Neuronal stem cell (in vitro differentiated cells): Measurements from ENCODE around the gene DEAF1. TPM values are rescaled to one million over a fixed set of nuclear protein-coding genes. Genes with fewer than 3 reads are reported as not detected.
"Not testable (repeated sequence)": the region's sequence is repeated elsewhere in the genome, so short reads cannot be mapped to it uniquely, and the experiment has no call there.

ENCODE experiments used
- DNase-seq: peaks from one replicate; pipeline ENCODE4 v3.0.0-alpha.2; 2013; ENCODE audit warnings: low spot score
- H2AFZ ChIP-seq: one replicate; pipeline ENCODE4 v1.6.1; 2013; ENCODE audit warnings: mild to moderate bottlenecking, low read length, inconsistent platforms
- H2AK5ac ChIP-seq: 2 replicates; pipeline ENCODE4 v1.6.1; 2013; ENCODE audit warnings: low read depth, mild to moderate bottlenecking, inconsistent platforms, low read length, moderate library complexity, mixed read lengths
- H2BK120ac ChIP-seq: 2 replicates; pipeline ENCODE4 v1.6.1; 2013; ENCODE audit warnings: low read depth, mild to moderate bottlenecking, inconsistent platforms, low read length, moderate library complexity, mixed read lengths
- H2BK12ac ChIP-seq: one replicate; pipeline ENCODE4 v1.6.1; 2013; ENCODE audit warnings: low read length, inconsistent platforms
- H2BK15ac ChIP-seq: 2 replicates; pipeline ENCODE4 v1.6.1; 2013; ENCODE audit warnings: mild to moderate bottlenecking, low read length, inconsistent platforms, mixed read lengths
- H2BK5ac ChIP-seq: one replicate; pipeline ENCODE4 v1.6.1; 2013; ENCODE audit warnings: inconsistent platforms, mild to moderate bottlenecking, low read length, moderate library complexity
- H3K14ac ChIP-seq: one replicate; pipeline ENCODE4 v1.6.1; 2013; ENCODE audit warnings: low read length, inconsistent platforms
- H3K18ac ChIP-seq: 2 replicates; pipeline ENCODE4 v1.6.1; 2013; ENCODE audit warnings: low read length, inconsistent platforms
- H3K23ac ChIP-seq: 2 replicates; pipeline ENCODE4 v1.6.1; 2013; ENCODE audit warnings: low read depth, mild to moderate bottlenecking, mixed read lengths, low read length, inconsistent platforms; ENCODE audit not compliant: poor library complexity
- H3K27ac ChIP-seq: replicated peaks from 3 replicates; pipeline ENCODE4 v1.5.1; 2013; ENCODE audit warnings: low read length, inconsistent platforms
- H3K27me3 ChIP-seq, 3 experiments: 2 replicates each; pipeline ENCODE4 v1.6.1; 2013; ENCODE audit warnings: low read length in 3 of 3, mild to moderate bottlenecking in 2 of 3, inconsistent platforms in 1 of 3, low read depth in 1 of 3, mixed read lengths in 1 of 3, moderate library complexity in 1 of 3; ENCODE audit not compliant: control insufficient read depth in 3 of 3, insufficient read depth in 3 of 3
- H3K36me3 ChIP-seq, 2 donors: replicated peaks in 1 of 2; 2 replicates each; pipeline ENCODE4 v1.6.1; 2013; ENCODE audit warnings: low read length in 2 of 2; ENCODE audit not compliant: control insufficient read depth in 2 of 2, insufficient read depth in 2 of 2
- H3K4ac ChIP-seq: 2 replicates; pipeline ENCODE4 v1.6.1; 2013; ENCODE audit warnings: inconsistent platforms, mild to moderate bottlenecking, low read length, moderate library complexity
- H3K4me1 ChIP-seq, 2 donors: 1 replicate in 1 of 2; 2 replicates in 1 of 2; pipeline ENCODE4 v1.6.1; 2013; ENCODE audit warnings: low read length in 2 of 2, low read depth in 1 of 2; ENCODE audit not compliant: control insufficient read depth in 2 of 2, insufficient read depth in 1 of 2
- H3K4me2 ChIP-seq: one replicate; pipeline ENCODE4 v1.6.1; 2013; ENCODE audit warnings: mild to moderate bottlenecking, low read length, inconsistent platforms; ENCODE audit not compliant: insufficient read depth, poor library complexity, severe bottlenecking
- H3K4me3 ChIP-seq, 2 donors: 2 replicates each; pipeline ENCODE4 v1.5.1; 2013; ENCODE audit warnings: low read length in 2 of 2, mild to moderate bottlenecking in 2 of 2, inconsistent platforms in 1 of 2, moderate library complexity in 1 of 2
- H3K79me1 ChIP-seq: one replicate; pipeline ENCODE4 v1.6.1; 2013; ENCODE audit warnings: low read depth, mild to moderate bottlenecking, inconsistent platforms, low read length, moderate library complexity
- H3K9ac ChIP-seq: one replicate; pipeline ENCODE4 v1.6.1; 2013; ENCODE audit warnings: mild to moderate bottlenecking, low read depth, low read length, inconsistent platforms; ENCODE audit not compliant: poor library complexity
- H3K9me3 ChIP-seq, 2 donors: replicated peaks in 1 of 2; 2 replicates each; pipeline versions ENCODE3 to v1.6.1; 2013; ENCODE audit warnings: low read length in 2 of 2, mild to moderate bottlenecking in 2 of 2, inconsistent platforms in 1 of 2, low read depth in 1 of 2, mixed read lengths in 1 of 2, moderate library complexity in 1 of 2; ENCODE audit not compliant: control insufficient read depth in 2 of 2, insufficient read depth in 1 of 2
- H4K8ac ChIP-seq: one replicate; pipeline ENCODE4 v1.6.1; 2013; ENCODE audit warnings: low read depth, mild to moderate bottlenecking, inconsistent platforms, low read length, moderate library complexity
- H4K91ac ChIP-seq: one replicate; pipeline ENCODE4 v1.6.1; 2013; ENCODE audit warnings: low read length, low read depth, mild to moderate bottlenecking, inconsistent platforms; ENCODE audit not compliant: poor library complexity
- WGBS, 2 donors: extraction: QIAGEN DNeasy Blood & Tissue Kit; methylation state at CpG; one replicate each; pipeline ENCODE4 v1.1.7; 2013; ENCODE audit warnings: missing lambda C conversion rate in 2 of 2, mixed read lengths in 1 of 2; ENCODE audit not compliant: insufficient read length in 2 of 2, insufficient replicate concordance in 1 of 2; ENCODE audit errors: extremely low coverage in 2 of 2; 5-methylcytosine and 5-hydroxymethylcytosine counted together
- polyA plus RNA-seq, 2 experiments: library from polyadenylated mRNA; stranded (reverse); fragments of 200-250 nt; gene quantifications; one replicate each; pipeline ENCODE4 v1.2.3, GENCODE V29; 2013

The DEAF1 gene
- 37.2 TPM for polyA plus RNA-seq (2013, experiment 1 of 2)
- 37.3 TPM for polyA plus RNA-seq (2013, experiment 2 of 2)

GRCh38 chr11:694563-695287, at the start of gene DEAF1:
TSS of gene DEAF1 (minus strand) at chr11:695222. CDS start at chr11:695047, 175 bp downstream.
- peak within 1 kb of the TSS; percentile 97 for H3K14ac ChIP-seq
- H2BK12ac ChIP-seq: peak within 1 kb of the TSS; percentile 73
- H3K79me1 ChIP-seq: peaks cover 16% of the 10 kb centered on the region
- H3K9me3 ChIP-seq: no peaks in the 10 kb centered on the region
- H2AK5ac ChIP-seq: peak within 1 kb of the TSS; percentile 97
- peaks cover 13 to 29% of the 10 kb centered on the region in 2 donors for H3K4me1 ChIP-seq
- H3K23ac ChIP-seq: peak within 1 kb of the TSS; percentile 94
- peak; percentile 99 for DNase-seq
- peak within 1 kb of the TSS; percentile 81 to 92 for H3K4me3 ChIP-seq
- no peak within 1 kb of the TSS for H2BK15ac ChIP-seq
- H4K8ac ChIP-seq: no peak within 1 kb of the TSS
- peak within 1 kb of the TSS; percentile 100 for H3K18ac ChIP-seq
- no CpG with 5 or more reads among the region's 103 CpGs for WGBS, 2 donors
- H3K4ac ChIP-seq: peak within 1 kb of the TSS; percentile 84
- H3K27ac ChIP-seq: peak within 1 kb of the TSS; percentile 99
- H3K9ac ChIP-seq: peak within 1 kb of the TSS; percentile 98
- peak within 1 kb of the TSS; percentile 12 for H4K91ac ChIP-seq
- H2AFZ ChIP-seq: peak within 1 kb of the TSS; percentile 93
- H3K4me2 ChIP-seq: peak within 1 kb of the TSS; percentile 71
- H3K27me3 ChIP-seq: no peaks in the 10 kb centered on the region
- H2BK120ac ChIP-seq: peak within 1 kb of the TSS; percentile 91
- H3K36me3 ChIP-seq: peaks cover 6 to 18% of the 10 kb centered on the region in 2 donors
- H2BK5ac ChIP-seq: peak within 1 kb of the TSS; percentile 100

- no peak overlapping the region for H3K27ac ChIP-seq
- no peak overlapping the region for H2BK12ac ChIP-seq
- peak overlapping the region; percentile 19 for H4K8ac ChIP-seq
- no peak overlapping the region for H2BK5ac ChIP-seq
- H3K4me1 ChIP-seq: peaks cover 4 to 5% of the 10 kb centered on the region in 2 donors
- no peak overlapping the region for H4K91ac ChIP-seq
- no peak overlapping the region for H2BK120ac ChIP-seq
- H3K23ac ChIP-seq: no peak overlapping the region
- H3K9me3 ChIP-seq: no peaks in the 10 kb centered on the region
- H3K79me1 ChIP-seq: peaks cover 2% of the 10 kb centered on the region
- H3K9ac ChIP-seq: no peak overlapping the region
- no peak overlapping the region for H3K18ac ChIP-seq
- no peaks in the 10 kb centered on the region for H3K36me3 ChIP-seq
- H3K27me3 ChIP-seq: no peaks in the 10 kb centered on the region
- whole genome bisulfite sequencing, 2 donors: no CpG with 5 or more reads among the region's 4 CpGs
- no peak overlapping the region for H3K4ac ChIP-seq
- DNase-seq: no peak
- peak overlapping the region; percentile 36 for H2AK5ac ChIP-seq
- H2BK15ac ChIP-seq: no peak overlapping the region
- no peak overlapping the region for H3K4me3 ChIP-seq
- H3K14ac ChIP-seq: no peak overlapping the region
- H3K4me2 ChIP-seq: no peak overlapping the region
- no peak overlapping the region for H2AFZ ChIP-seq
These were observed 47.7 kb upstream of the DEAF1 start for GRCh38 chr11:742571-743201.

GRCh38 chr11:742156-742546, 47.1 kb upstream of the DEAF1 start:
- Histone ChIP-seq H4K8ac (no peak overlapping the region), H3K4ac (no peak overlapping the region), H2AK5ac (no peak overlapping the region), H2AFZ (no peak overlapping the region), H2BK12ac (no peak overlapping the region), H3K4me1 (peaks cover 8 to 11% of the 10 kb centered on the region in 2 donors), H3K23ac (no peak overlapping the region), H3K4me2 (no peak overlapping the region), H3K79me1 (no peaks in the 10 kb centered on the region), H3K14ac (no peak overlapping the region), H2BK120ac (no peak overlapping the region), H3K9ac (no peak overlapping the region), H3K9me3 (no peaks in the 10 kb centered on the region), H3K18ac (no peak overlapping the region), H3K4me3 (no peak overlapping the region), H2BK15ac (no peak overlapping the region), H3K36me3 (no peaks in the 10 kb centered on the region), H3K27ac (no peak overlapping the region), H2BK5ac (no peak overlapping the region), H3K27me3 (no peaks in the 10 kb centered on the region), H4K91ac (no peak overlapping the region)
- no CpG with 5 or more reads among the region's 3 CpGs for WGBS, 2 donors
- DNase-seq: no peak

GRCh38 chr11:737899-738298, 42.9 kb upstream of the DEAF1 start:
- not testable (repeated sequence) for H2BK15ac ChIP-seq, H3K14ac ChIP-seq, H3K4ac ChIP-seq, H3K4me2 ChIP-seq, H2BK12ac ChIP-seq, H3K27ac ChIP-seq, H3K79me1 ChIP-seq, H3K9me3 ChIP-seq, H3K4me3 ChIP-seq, H4K91ac ChIP-seq, H3K4me1 ChIP-seq, H2BK120ac ChIP-seq, H3K9ac ChIP-seq, H2BK5ac ChIP-seq, H2AK5ac ChIP-seq, H3K36me3 ChIP-seq, H4K8ac ChIP-seq, H3K23ac ChIP-seq, DNase-seq, H3K27me3 ChIP-seq
- no CpG with 5 or more reads among the region's 10 CpGs for WGBS, 2 donors
- H2AFZ ChIP-seq: peak overlapping the region; percentile 87
- peak overlapping the region; percentile 38 for H3K18ac ChIP-seq
